MM.1S (cell line): ENCODE data around the gene PSMC4.

Experiments
- DNase-seq: peaks from one replicate; pipeline ENCODE4 v3.0.0-alpha.2; 2015
- H2AFZ ChIP-seq: fragments of 300-600 bp; sonication (generic); 2 replicates; pipeline ENCODE4 v1.6.0; 2016; ENCODE audit warnings: antibody characterized with exemption, low read length
- H3F3A ChIP-seq: fragments of 300-600 bp; sonication (generic); 2 replicates; pipeline ENCODE4 v1.6.1; 2016; ENCODE audit warnings: mild to moderate bottlenecking, antibody characterized with exemption, low read length, moderate library complexity, mixed read lengths; ENCODE audit not compliant: insufficient read depth
- H3K27ac ChIP-seq: fragments of 300-600 bp; sonication (generic); 2 replicates; pipeline ENCODE4 v1.5.1; 2016; ENCODE audit warnings: mild to moderate bottlenecking, low read length
- H3K27me3 ChIP-seq: fragments of 300-600 bp; sonication (generic); replicated peaks from 2 replicates; pipeline ENCODE4 v1.6.0; 2016; ENCODE audit warnings: low read length; ENCODE audit not compliant: insufficient read depth
- H3K36me3 ChIP-seq: fragments of 300-600 bp; sonication (generic); replicated peaks from 2 replicates; pipeline ENCODE4 v1.6.1; 2016; ENCODE audit warnings: mild to moderate bottlenecking, low read length, mixed read lengths; ENCODE audit not compliant: insufficient read depth
- H3K4me1 ChIP-seq: fragments of 300-600 bp; sonication (generic); 2 replicates; pipeline ENCODE4 v1.6.1; 2016; ENCODE audit warnings: low read length, mixed read lengths
- H3K4me2 ChIP-seq: fragments of 300-600 bp; sonication (generic); 2 replicates; pipeline ENCODE4 v1.6.0; 2016; ENCODE audit warnings: low read depth, low read length
- H3K4me3 ChIP-seq: fragments of 300-600 bp; sonication (generic); 2 replicates; pipeline ENCODE4 v1.5.1; 2016; ENCODE audit warnings: low read length, mixed read lengths
- H3K79me2 ChIP-seq: fragments of 300-600 bp; sonication (generic); 2 replicates; pipeline ENCODE4 v1.6.1; 2016; ENCODE audit warnings: mixed run types, low read length, mixed read lengths
- H3K9ac ChIP-seq: fragments of 300-600 bp; sonication (generic); 2 replicates; pipeline ENCODE4 v1.6.1; 2016; ENCODE audit warnings: low read length, mixed read lengths
- H3K9me2 ChIP-seq: fragments of 300-600 bp; sonication (generic); replicated peaks from 2 replicates; pipeline ENCODE4 v1.6.1; 2016; ENCODE audit warnings: mild to moderate bottlenecking, low read length, mixed read lengths; ENCODE audit not compliant: insufficient read depth
- H3K9me3 ChIP-seq: fragments of 300-600 bp; sonication (generic); replicated peaks from 2 replicates; pipeline ENCODE4 v1.6.1; 2016; ENCODE audit warnings: mild to moderate bottlenecking, low read length, mixed read lengths; ENCODE audit not compliant: insufficient read depth
- H4K20me1 ChIP-seq: fragments of 300-600 bp; sonication (generic); 2 replicates; pipeline ENCODE4 v1.6.1; 2016; ENCODE audit warnings: mild to moderate bottlenecking, low read length, moderate library complexity, mixed read lengths; ENCODE audit not compliant: insufficient read depth
- EZH2 ChIP-seq: fragments of 300-600 bp; sonication (generic); optimal IDR thresholded peaks from 2 replicates; pipeline ENCODE3; 2017; ENCODE audit warnings: low read depth, mild to moderate bottlenecking, antibody characterized with exemption, low read length, mixed read lengths
- EZH2phosphoT487 ChIP-seq: fragments of 300-600 bp; sonication (generic); IDR thresholded peaks from 2 replicates; pipeline ENCODE4 v1.6.1; 2018; ENCODE audit warnings: antibody characterized with exemption, low read length
- TF ChIP-seq, protein P1 (sequence below): fragments of 300-600 bp; sonication (generic); IDR thresholded peaks from 2 replicates; pipeline ENCODE4 v1.5.1; 2016; ENCODE audit warnings: antibody characterized with exemption, low read length, mixed read lengths

Gene PSMC4

DNA sequence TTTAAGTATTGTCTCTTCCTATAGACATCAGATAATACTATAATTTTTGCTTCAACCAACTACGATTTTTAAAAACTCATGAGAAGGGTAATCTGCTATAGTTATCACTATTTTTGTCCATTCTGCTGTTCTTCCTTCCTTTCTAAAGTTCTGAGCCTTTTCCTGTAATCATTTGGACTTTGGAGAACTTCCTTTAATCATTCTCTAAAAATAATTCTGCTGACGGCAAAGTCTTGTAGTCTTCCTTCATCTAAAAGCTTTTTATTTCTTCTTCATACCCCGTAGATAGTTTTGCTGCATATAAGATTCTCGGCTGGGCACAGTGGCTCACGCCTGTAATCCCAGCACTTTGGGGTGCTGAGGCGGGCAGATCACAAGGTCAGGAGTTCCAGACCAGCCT lies 31.4 kb upstream of the PSMC4 start:
- TF ChIP-seq EZH2 (no peak), EZH2phosphoT487 (no peak)
- TF ChIP-seq, protein P1, sequence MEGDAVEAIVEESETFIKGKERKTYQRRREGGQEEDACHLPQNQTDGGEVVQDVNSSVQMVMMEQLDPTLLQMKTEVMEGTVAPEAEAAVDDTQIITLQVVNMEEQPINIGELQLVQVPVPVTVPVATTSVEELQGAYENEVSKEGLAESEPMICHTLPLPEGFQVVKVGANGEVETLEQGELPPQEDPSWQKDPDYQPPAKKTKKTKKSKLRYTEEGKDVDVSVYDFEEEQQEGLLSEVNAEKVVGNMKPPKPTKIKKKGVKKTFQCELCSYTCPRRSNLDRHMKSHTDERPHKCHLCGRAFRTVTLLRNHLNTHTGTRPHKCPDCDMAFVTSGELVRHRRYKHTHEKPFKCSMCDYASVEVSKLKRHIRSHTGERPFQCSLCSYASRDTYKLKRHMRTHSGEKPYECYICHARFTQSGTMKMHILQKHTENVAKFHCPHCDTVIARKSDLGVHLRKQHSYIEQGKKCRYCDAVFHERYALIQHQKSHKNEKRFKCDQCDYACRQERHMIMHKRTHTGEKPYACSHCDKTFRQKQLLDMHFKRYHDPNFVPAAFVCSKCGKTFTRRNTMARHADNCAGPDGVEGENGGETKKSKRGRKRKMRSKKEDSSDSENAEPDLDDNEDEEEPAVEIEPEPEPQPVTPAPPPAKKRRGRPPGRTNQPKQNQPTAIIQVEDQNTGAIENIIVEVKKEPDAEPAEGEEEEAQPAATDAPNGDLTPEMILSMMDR, result no peak
- DNase-seq, result no peak
- Histone ChIP-seq H3F3A (peaks cover 18% of the 10 kb centered on the region), H3K4me3 (no peak overlapping the region), H2AFZ (no peak overlapping the region), H4K20me1 (no peaks in the 10 kb centered on the region), H3K36me3 (no peaks in the 10 kb centered on the region), H3K79me2 (no peaks in the 10 kb centered on the region), H3K9ac (no peak overlapping the region), H3K27ac (no peak overlapping the region), H3K9me3 (no peaks in the 10 kb centered on the region), H3K9me2 (no peaks in the 10 kb centered on the region), H3K4me2 (no peak overlapping the region), H3K4me1 (peaks cover 26% of the 10 kb centered on the region), H3K27me3 (no peaks in the 10 kb centered on the region)

- peaks cover 26% of the 10 kb centered on the region for H3K4me1 ChIP-seq
- no peak for DNase-seq
- no peaks in the 10 kb centered on the region for H4K20me1 ChIP-seq
- H3K27me3 ChIP-seq, result no peaks in the 10 kb centered on the region
- H3K9me3 ChIP-seq, result no peaks in the 10 kb centered on the region
- H3K4me3 ChIP-seq, result no peak overlapping the region
- H2AFZ ChIP-seq, result no peak overlapping the region
- no peaks in the 10 kb centered on the region for H3K9me2 ChIP-seq
- H3K27ac ChIP-seq, result no peak overlapping the region
- H3K9ac ChIP-seq, result no peak overlapping the region
- H3F3A ChIP-seq, result peaks cover 18% of the 10 kb centered on the region
- H3K79me2 ChIP-seq, result no peaks in the 10 kb centered on the region
- 0 out of 2 replicates have a peak overlapping the region, but pooled peaks have one; percentile 93 for H3K4me2 ChIP-seq
- TF ChIP-seq, protein P1, result no peak
- no peak for TF ChIP-seq EZH2phosphoT487
- TF ChIP-seq EZH2, result no peak
- H3K36me3 ChIP-seq, result no peaks in the 10 kb centered on the region
These were observed 30.6 kb upstream of the PSMC4 start for GRCh38 chr19:39940221-39940833.

DNA sequence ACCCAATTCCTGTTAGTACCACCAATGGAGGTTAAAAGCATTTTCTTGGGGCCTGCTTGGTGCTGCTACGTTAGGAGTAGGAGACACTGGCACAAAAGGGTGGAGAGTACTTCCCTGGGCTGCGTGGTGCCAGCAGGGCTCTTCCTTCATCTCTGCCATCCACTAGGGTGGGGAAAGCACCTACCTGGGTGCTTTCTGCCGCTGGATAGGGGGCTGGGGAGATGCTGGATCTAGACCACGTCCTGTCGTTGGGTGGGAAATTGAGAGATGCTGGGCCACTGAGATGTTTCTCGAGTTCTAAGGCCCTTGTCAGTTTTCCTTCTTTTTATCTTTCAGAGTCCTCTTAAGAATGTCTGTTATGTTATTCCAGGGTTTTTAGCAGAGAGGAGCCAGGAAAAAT lies 29.8 kb upstream of the PSMC4 start:
- no peaks in the 10 kb centered on the region for H4K20me1 ChIP-seq
- no peak overlapping the region for H2AFZ ChIP-seq
- TF ChIP-seq, protein P1, result no peak
- no peak for TF ChIP-seq EZH2phosphoT487
- no peak for TF ChIP-seq EZH2
- H3K9me3 ChIP-seq, result no peaks in the 10 kb centered on the region
- H3K4me3 ChIP-seq, result peak overlapping the region; percentile 43
- no peak overlapping the region for H3K9ac ChIP-seq
- H3K27me3 ChIP-seq, result no peaks in the 10 kb centered on the region
- peak overlapping the region; percentile 67; the same call in 1 of the 2 replicates for H3K27ac ChIP-seq
- H3K79me2 ChIP-seq, result no peaks in the 10 kb centered on the region
- H3K9me2 ChIP-seq, result no peaks in the 10 kb centered on the region
- peaks cover 26% of the 10 kb centered on the region for H3K4me1 ChIP-seq
- DNase-seq, result no peak
- H3F3A ChIP-seq, result peaks cover 18% of the 10 kb centered on the region
- H3K36me3 ChIP-seq, result no peaks in the 10 kb centered on the region
- peak overlapping the region; percentile 93 for H3K4me2 ChIP-seq
